Adrenal gland (tissue), 5 donors: ENCODE data around the gene ZBTB44.

ENCODE experiments used
- POLR2A ChIP-seq, 2 donors: fragments of 450-650 bp; IDR thresholded peaks; one replicate each; pipeline ENCODE4 v1.6.1; 2017; ENCODE audit warnings: antibody characterized with exemption in 2 of 2, mild to moderate bottlenecking in 2 of 2, moderate library complexity in 1 of 2
- TF ChIP-seq, protein P1 (sequence below), 6 experiments: fragments of 450-650 bp in 4 of 6; fragments of 200-600 bp in 2 of 6; sonication (generic) in 1 of 6; IDR thresholded peaks; 1 replicate in 5 of 6; 2 replicates in 1 of 6; pipeline versions ENCODE4 v1.5.1 to v1.8.0; 2016 to 2021; ENCODE audit warnings: antibody characterized with exemption in 6 of 6, mild to moderate bottlenecking in 2 of 6, moderate library complexity in 1 of 6
- donor health status: DM: no; HTN: no; CAD: no.

DNA sequence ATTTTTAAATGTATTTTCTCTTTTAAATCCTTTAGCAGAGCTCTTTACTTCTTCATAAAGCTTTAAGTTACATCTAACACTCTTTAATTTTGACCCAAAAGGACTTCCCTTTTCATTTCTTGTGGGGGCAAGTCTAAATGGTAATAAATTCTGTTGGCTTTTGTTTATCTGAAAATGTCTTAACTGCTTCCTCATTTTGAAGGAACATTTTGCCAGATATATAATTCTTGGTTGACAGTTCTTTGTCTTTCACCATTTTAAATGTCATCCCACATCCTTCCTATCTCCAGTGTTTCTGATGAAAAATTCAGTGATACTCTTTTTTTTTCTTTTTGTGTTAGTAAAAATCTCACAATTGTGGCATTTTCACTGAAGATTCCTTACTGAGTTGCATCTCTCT lies 44.7 kb upstream of the ZBTB44 start:
- TF ChIP-seq, protein P1, sequence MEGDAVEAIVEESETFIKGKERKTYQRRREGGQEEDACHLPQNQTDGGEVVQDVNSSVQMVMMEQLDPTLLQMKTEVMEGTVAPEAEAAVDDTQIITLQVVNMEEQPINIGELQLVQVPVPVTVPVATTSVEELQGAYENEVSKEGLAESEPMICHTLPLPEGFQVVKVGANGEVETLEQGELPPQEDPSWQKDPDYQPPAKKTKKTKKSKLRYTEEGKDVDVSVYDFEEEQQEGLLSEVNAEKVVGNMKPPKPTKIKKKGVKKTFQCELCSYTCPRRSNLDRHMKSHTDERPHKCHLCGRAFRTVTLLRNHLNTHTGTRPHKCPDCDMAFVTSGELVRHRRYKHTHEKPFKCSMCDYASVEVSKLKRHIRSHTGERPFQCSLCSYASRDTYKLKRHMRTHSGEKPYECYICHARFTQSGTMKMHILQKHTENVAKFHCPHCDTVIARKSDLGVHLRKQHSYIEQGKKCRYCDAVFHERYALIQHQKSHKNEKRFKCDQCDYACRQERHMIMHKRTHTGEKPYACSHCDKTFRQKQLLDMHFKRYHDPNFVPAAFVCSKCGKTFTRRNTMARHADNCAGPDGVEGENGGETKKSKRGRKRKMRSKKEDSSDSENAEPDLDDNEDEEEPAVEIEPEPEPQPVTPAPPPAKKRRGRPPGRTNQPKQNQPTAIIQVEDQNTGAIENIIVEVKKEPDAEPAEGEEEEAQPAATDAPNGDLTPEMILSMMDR (IDR thresholded peaks at IDR 0.05), result no peak
- no peak for TF ChIP-seq POLR2A (IDR thresholded peaks at IDR 0.05)
